K562 (cell line): ENCODE data around the gene AMBRA1. TPM values are rescaled to one million over a fixed set of nuclear protein-coding genes. Genes with fewer than 3 reads are reported as not detected.

Experiments used
- ATAC-seq: fragments of 200-7000 bp; cut with Tn5 transposase; 3 replicates; pipeline ENCODE4 v1.9.1; 2020; ENCODE audit warnings: moderate library complexity
- BruUV-seq: library from RNA; stranded (reverse); fragments of 400-500 nt; replicated peaks from 2 replicates; lab custom pipeline; 2021; lab: Mats Ljungman, UMichigan
- CTCF ChIA-PET: fragments of 300-600 bp; formaldehyde crosslinking; extraction: SDS; loops from one replicate; lab custom pipeline; 2021; ENCODE audit warnings: low intra/inter-chr PET ratio; lab: Yijun Ruan, JAX
- POLR2A ChIA-PET: fragments of 300-600, 350-650 bp; sonication (Branson Sonifier 250); formaldehyde crosslinking; extraction: SDS; loops from one replicate; lab custom pipeline; 2021; ENCODE audit warnings: antibody characterized with exemption, inconsistent platforms; lab: Yijun Ruan, JAX
- DNase-seq, 4 experiments: peaks; one replicate each; pipeline versions ENCODE4 v3.0.0 to v3.0.0-alpha.2; 2011 to 2018; ENCODE audit warnings: low spot score in 3 of 4, mixed read lengths in 3 of 4; ENCODE audit errors: extremely low read depth in 1 of 4
- FAIRE-seq: peaks from 2 replicates; lab custom pipeline; 2011; peaks lifted over from hg19 to GRCh38; lab: Jason Lieb, UNC
- H2AFZ ChIP-seq: 2 replicates; pipeline ENCODE4 v1.6.0; 2011; ENCODE audit warnings: low read depth, low read length, control low read depth, inconsistent platforms
- H3K27ac ChIP-seq: fragments of 200-600 bp; 3 replicates; pipeline ENCODE4 v1.8.0; 2011; ENCODE audit warnings: low read depth, mild to moderate bottlenecking, control low read depth, inconsistent platforms, low read length, moderate library complexity, mixed read lengths; ENCODE audit errors: extremely low read depth
- H3K27me3 ChIP-seq, 2 experiments: fragments of 300-600 bp in 1 of 2; 2 replicates in 1 of 2; 3 replicates in 1 of 2; pipeline versions ENCODE4 v1.6.0 to v1.8.0; 2011; ENCODE audit warnings: inconsistent platforms in 2 of 2, low read length in 2 of 2, mild to moderate bottlenecking in 1 of 2, mixed read lengths in 1 of 2, moderate library complexity in 1 of 2; ENCODE audit not compliant: control insufficient read depth in 2 of 2, insufficient read depth in 2 of 2
- H3K36me3 ChIP-seq: fragments of 300-600 bp; 3 replicates; pipeline ENCODE4 v1.8.0; 2011; ENCODE audit warnings: mild to moderate bottlenecking, low read length, inconsistent platforms; ENCODE audit not compliant: control insufficient read depth, insufficient read depth
- H3K4me1 ChIP-seq, 2 experiments: fragments of 200-600 bp in 1 of 2; replicated peaks in 1 of 2; 2 replicates in 1 of 2; 3 replicates in 1 of 2; pipeline versions ENCODE4 v1.5.1 to v1.8.0; 2011; ENCODE audit warnings: inconsistent platforms in 2 of 2, low read length in 2 of 2, mild to moderate bottlenecking in 1 of 2, mixed read lengths in 1 of 2, moderate library complexity in 1 of 2; ENCODE audit not compliant: control insufficient read depth in 2 of 2, insufficient read depth in 2 of 2
- H3K4me2 ChIP-seq: 2 replicates; pipeline ENCODE4 v1.6.1; 2011; ENCODE audit warnings: low read length, control low read depth, inconsistent platforms, mixed read lengths; ENCODE audit not compliant: insufficient read depth
- H3K4me3 ChIP-seq: fragments of 200-600 bp; sonication (generic), shearing (Covaris generic); 2 replicates; pipeline ENCODE4 v1.5.1; 2016; ENCODE audit warnings: control low read depth, inconsistent platforms
- H3K79me2 ChIP-seq: fragments of 200-600 bp; 3 replicates; pipeline ENCODE4 v1.8.0; 2011; ENCODE audit warnings: low read length, inconsistent platforms; ENCODE audit not compliant: control insufficient read depth, insufficient read depth
- H3K9ac ChIP-seq, 2 experiments: 2 replicates each; pipeline versions ENCODE4 v1.6.0 to v1.6.1; 2011; ENCODE audit warnings: low read depth in 2 of 2, low read length in 2 of 2, control low read depth in 1 of 2, inconsistent platforms in 1 of 2, mild to moderate bottlenecking in 1 of 2, mixed read lengths in 1 of 2; ENCODE audit not compliant: insufficient read depth in 1 of 2
- H3K9me1 ChIP-seq: one replicate; pipeline ENCODE4 v1.6.0; 2011; ENCODE audit warnings: inconsistent platforms, mild to moderate bottlenecking, low read length, moderate library complexity; ENCODE audit not compliant: control insufficient read depth, insufficient read depth
- H3K9me3 ChIP-seq: replicated peaks from 2 replicates; pipeline ENCODE4 v1.5.1; 2011; ENCODE audit warnings: low read depth, low read length, inconsistent platforms; ENCODE audit not compliant: control insufficient read depth, insufficient read depth
- H4K20me1 ChIP-seq: replicated peaks from 2 replicates; pipeline ENCODE4 v1.6.1; 2011; ENCODE audit warnings: low read length, inconsistent platforms, mixed read lengths; ENCODE audit not compliant: control insufficient read depth, insufficient read depth
- ATF2 ChIP-seq: sonication (generic); formaldehyde crosslinking; IDR thresholded peaks from 2 replicates; pipeline ENCODE4 v1.8.1; 2022; ENCODE audit warnings: missing genetic modification reagents
- DDX20 ChIP-seq: fragments of 450-650 bp; IDR thresholded peaks from 2 replicates; pipeline ENCODE4 v1.6.1; 2016; ENCODE audit warnings: missing genetic modification characterization, low read depth, mild to moderate bottlenecking, missing compliant biosample characterization, moderate library complexity
- EP300 ChIP-seq: IDR thresholded peaks from 2 replicates; pipeline ENCODE4 v1.6.1; 2012; ENCODE audit warnings: low read length, improper control_type of control experiment
- ETV6 ChIP-seq, 3 experiments: fragments of 150-350 bp in 1 of 3; sonication (generic) in 1 of 3; formaldehyde crosslinking in 1 of 3; IDR thresholded peaks; 2 replicates each; pipeline versions ENCODE4 v1.6.1 to v1.8.0; 2014 to 2022; ENCODE audit warnings: borderline replicate concordance in 2 of 3, low read depth in 2 of 3, antibody characterized with exemption in 1 of 3, low read length in 1 of 3, mild to moderate bottlenecking in 1 of 3, missing genetic modification reagents in 1 of 3
- EWSR1 ChIP-seq: fragments of 450-650 bp; IDR thresholded peaks from 2 replicates; pipeline ENCODE4 v1.6.1; 2018; ENCODE audit warnings: borderline replicate concordance, mild to moderate bottlenecking, low read depth, moderate library complexity; ENCODE audit not compliant: partially characterized antibody
- GABPB1 ChIP-seq: sonication (generic); formaldehyde crosslinking; IDR thresholded peaks from 2 replicates; pipeline ENCODE4 v1.8.0; 2022; ENCODE audit warnings: mild to moderate bottlenecking, missing genetic modification reagents
- GTF2F1 ChIP-seq: IDR thresholded peaks from 2 replicates; pipeline ENCODE4 v1.6.1; 2011; ENCODE audit warnings: low read depth, low read length, improper control_type of control experiment
- MTA3 ChIP-seq: fragments of 450-650 bp; formaldehyde crosslinking; IDR thresholded peaks from 2 replicates; pipeline ENCODE4 v1.6.1; 2017; ENCODE audit warnings: mild to moderate bottlenecking, borderline replicate concordance
- POLR2AphosphoS5 ChIP-seq: IDR thresholded peaks from 2 replicates; pipeline ENCODE4 v1.6.1; 2011; ENCODE audit warnings: mild to moderate bottlenecking, low read depth, low read length, moderate library complexity; ENCODE audit not compliant: control insufficient read depth, insufficient read depth
- POLR2G ChIP-seq: fragments of 200-400 bp; formaldehyde crosslinking; IDR thresholded peaks from 2 replicates; pipeline ENCODE4 v1.6.1; 2017; ENCODE audit warnings: low read depth, mild to moderate bottlenecking, antibody characterized with exemption, low read length, moderate library complexity
- POU5F1 ChIP-seq: fragments of 150-350 bp; IDR thresholded peaks from 2 replicates; pipeline ENCODE4 v1.6.1; 2014; ENCODE audit warnings: borderline replicate concordance, low read length, low read depth, mild to moderate bottlenecking; ENCODE audit not compliant: partially characterized antibody
- PTBP1 ChIP-seq: fragments of 200-400 bp; formaldehyde crosslinking; IDR thresholded peaks from 2 replicates; pipeline ENCODE4 v1.6.1; 2017; ENCODE audit warnings: low read depth, low read length
- RHOXF2B ChIP-seq: fragments of 250-450 bp; sonication (Bioruptor Pico); conservative IDR thresholded peaks from 2 replicates; pipeline ENCODE4 v1.5.1; 2021
- SMAD4 ChIP-seq: fragments of 250-450 bp; sonication (Bioruptor Pico); conservative IDR thresholded peaks from 2 replicates; pipeline ENCODE4 v1.8.0; 2021; ENCODE audit warnings: inconsistent platforms, mild to moderate bottlenecking, moderate library complexity
- SNIP1 ChIP-seq: fragments of 450-650 bp; IDR thresholded peaks from 2 replicates; pipeline ENCODE4 v1.7.1; 2017; ENCODE audit warnings: low read depth, mild to moderate bottlenecking
- SOX6 ChIP-seq: fragments of 450-650 bp; IDR thresholded peaks from 2 replicates; pipeline ENCODE4 v1.6.1; 2014; ENCODE audit warnings: mild to moderate bottlenecking
- XRCC5 ChIP-seq: fragments of 200-400 bp; formaldehyde crosslinking; IDR thresholded peaks from 2 replicates; pipeline ENCODE4 v1.6.1; 2017; ENCODE audit warnings: low read depth, mild to moderate bottlenecking, low read length
- ZKSCAN8 ChIP-seq: fragments of 200-800 bp; sonication (Bioruptor generic); IDR thresholded peaks from 2 replicates; pipeline ENCODE4 v1.6.1; 2016; ENCODE audit warnings: missing genetic modification characterization, missing compliant biosample characterization
- ZNF444 ChIP-seq: fragments of 250-450 bp; sonication (Bioruptor Pico); IDR thresholded peaks from 2 replicates; pipeline ENCODE4 v1.4.0; 2020; ENCODE audit warnings: mild to moderate bottlenecking, moderate library complexity
- ZNF445 ChIP-seq: fragments of 250-450 bp; sonication (Bioruptor Pico); IDR thresholded peaks from 2 replicates; pipeline ENCODE4 v1.4.0; 2020; ENCODE audit warnings: low read depth, mild to moderate bottlenecking, moderate library complexity
- ZNF668 ChIP-seq: fragments of 250-450 bp; sonication (Bioruptor Pico); IDR thresholded peaks from 2 replicates; pipeline ENCODE4 v1.8.0; 2022; ENCODE audit warnings: mild to moderate bottlenecking, inconsistent platforms
- ZNF707 ChIP-seq: fragments of 250-450 bp; sonication (Bioruptor Pico); conservative IDR thresholded peaks from 2 replicates; pipeline ENCODE4 v1.8.0; 2022; ENCODE audit warnings: inconsistent platforms, mild to moderate bottlenecking, moderate library complexity
- WGBS: fragments of 100-300 bp; shearing (Covaris generic); methylation state at CpG from one replicate; pipeline ENCODE4 v1.1.6; 2016; ENCODE audit warnings: low coverage, mixed read lengths; ENCODE audit not compliant: insufficient coverage; ENCODE audit errors: missing lambda C conversion rate; 5-methylcytosine and 5-hydroxymethylcytosine counted together
- in situ Hi-C: fragments of 300-500 bp; cut with MboI; formaldehyde crosslinking; loops from 4 replicates; pipeline ENCODE4 v1.15.0; 2018; ENCODE audit warnings: inconsistent platforms, mixed read lengths
- intact Hi-C: fragments of 100-400 bp; cut with micrococcal nuclease; formaldehyde crosslinking; loops from 2 replicates; pipeline ENCODE4 v1.14.2; 2022
- polyA plus RNA-seq, 8 experiments: library from polyadenylated mRNA; depleted of rRNA in 4 of 8; stranded (reverse) in 5 of 8; unstranded in 3 of 8; fragments of >200 nt; fragmentation: Nextera tagmentation in 2 of 8; fragmentation: Illumina TruSeq in 1 of 8; extraction: Ambion mirVana in 2 of 8; extraction: Trizol in 1 of 8; gene quantifications; 2 replicates each; pipeline versions ENCODE4 v1.2.1 to v1.2.3, GENCODE V29; 2011 to 2014; ENCODE audit warnings: inconsistent platforms in 1 of 8, missing spikeins in 1 of 8
- total RNA-seq, 7 experiments: library from RNA; depleted of rRNA in 6 of 7; stranded (reverse); fragments of >200 nt in 6 of 7; fragmentation: Illumina TruSeq in 2 of 7; extraction: Trizol in 2 of 7; gene quantifications; 2 replicates each; pipeline versions ENCODE4 v1.2.1 to v1.2.3, GENCODE V29; 2011 to 2021; ENCODE audit warnings: low replicate concordance in 1 of 7

AMBRA1 gene
- total and polyA plus RNA-seq, 9 of the 15 experiments (the other 6 are each of a cell fraction or from before 2014, with no cell fraction given): 0.15 to 24.5 (median 13.0) TPM

- TF ChIP-seq POU5F1: no peak
- TF ChIP-seq GTF2F1: no peak
- no peak for TF ChIP-seq SOX6
- TF ChIP-seq XRCC5: no peak
- TF ChIP-seq ETV6 (IDR thresholded peaks at IDR 0.05; ENCODE audit: borderline replicate concordance in 1 of 2, low read depth in 2 of 2, low read length in 1 of 2): no peak
- TF ChIP-seq ETV6 (CRISPR knock-in tag; IDR thresholded peaks at IDR 0.05; ENCODE audit: borderline replicate concordance): no peak
- TF ChIP-seq DDX20: no peak
- no peak for TF ChIP-seq ZNF707 (CRISPR knock-in tag)
These were observed 19.2 kb downstream of the AMBRA1 start (continued) for GRCh38 chr11:46574656-46575055.

- Histone ChIP-seq H3K9me1 (no peaks in the 10 kb centered on the region), H3K4me1 (peaks cover 0 to 4% of the 10 kb centered on the region in 2 experiments; a peak in 2 of 5 replicates), H3K36me3 (no peaks in the 10 kb centered on the region), H3K9me3 (no peaks in the 10 kb centered on the region), H2AFZ (no peak overlapping the region), H3K27me3 (no peaks in the 10 kb centered on the region), H3K79me2 (peaks cover 52% of the 10 kb centered on the region), H4K20me1 (peaks cover 3% of the 10 kb centered on the region; the same call in 1 of the 2 replicates), H3K4me2 (no peak overlapping the region), H3K9ac (no peak overlapping the region), H3K27ac (no peak overlapping the region; the same call in 2 of the 3 replicates), H3K4me3 (no peak overlapping the region)
- ATAC-seq (no peak), FAIRE-seq (peak; percentile 6), DNase-seq (no peak)
- POLR2A ChIA-PET: interaction anchor here (0.6 to 2.8 kb wide), 9 partner anchors 9 to 87 kb away, joined by 3 to 20 read pairs (median 3); no protein-coding TSS in a partner anchor
- intact Hi-C loops: no loop called here
- BruUV-seq: no TSS peak
- WGBS: 46% methylated on average over 2 of the region's 2 CpGs
- in situ Hi-C loops: no loop called here
- CTCF ChIA-PET: no interaction called here
- no peak for TF ChIP-seq ZKSCAN8
- TF ChIP-seq POLR2AphosphoS5: no peak
- TF ChIP-seq SMAD4 (CRISPR knock-in tag): no peak
- TF ChIP-seq RHOXF2B (CRISPR knock-in tag): no peak
- no peak for TF ChIP-seq EP300
- TF ChIP-seq GABPB1 (CRISPR knock-in tag): no peak
- TF ChIP-seq ZNF444: no peak
- no peak for TF ChIP-seq ZNF445 (CRISPR knock-in tag)
- no peak for TF ChIP-seq SNIP1
- no peak for TF ChIP-seq EWSR1
- TF ChIP-seq MTA3: no peak
- no peak for TF ChIP-seq ATF2
- no peak for TF ChIP-seq PTBP1
- no peak for TF ChIP-seq POLR2G
- no peak for TF ChIP-seq ZNF668 (CRISPR knock-in tag)
These were observed 22.9 kb downstream of the AMBRA1 start for GRCh38 chr11:46570790-46571398.
